Measurements from ENCODE around the gene FFAR4.

Gene FFAR4

DNA sequence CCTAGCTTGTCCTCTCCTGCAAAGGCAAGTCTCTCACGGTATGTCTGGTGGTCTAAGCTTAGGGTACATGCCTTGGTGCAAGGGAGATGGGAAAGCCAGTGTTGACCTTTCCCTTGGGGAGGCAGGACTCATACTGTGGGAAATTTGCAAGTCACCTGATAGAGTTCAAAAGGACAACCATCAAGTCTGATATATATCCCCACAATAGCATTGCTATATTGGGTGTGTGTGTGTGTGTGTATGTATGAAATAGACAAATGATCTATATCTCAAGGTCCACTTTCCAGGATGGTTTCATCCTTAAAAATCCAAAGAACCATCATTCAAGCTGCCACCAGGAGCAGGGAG lies 12.2 kb upstream of the FFAR4 start:
- Histone ChIP-seq H3K27me3 (ENCODE audit: control insufficient read depth in 1 of 2, insufficient read depth in 1 of 2, low read length in 2 of 2) (peaks cover 0 to 22% of the 10 kb centered on the region in 2 experiments), H3K4ac (ENCODE audit: low read depth in 1 of 2, low read length in 2 of 2) (no peak overlapping the region)

DNA sequence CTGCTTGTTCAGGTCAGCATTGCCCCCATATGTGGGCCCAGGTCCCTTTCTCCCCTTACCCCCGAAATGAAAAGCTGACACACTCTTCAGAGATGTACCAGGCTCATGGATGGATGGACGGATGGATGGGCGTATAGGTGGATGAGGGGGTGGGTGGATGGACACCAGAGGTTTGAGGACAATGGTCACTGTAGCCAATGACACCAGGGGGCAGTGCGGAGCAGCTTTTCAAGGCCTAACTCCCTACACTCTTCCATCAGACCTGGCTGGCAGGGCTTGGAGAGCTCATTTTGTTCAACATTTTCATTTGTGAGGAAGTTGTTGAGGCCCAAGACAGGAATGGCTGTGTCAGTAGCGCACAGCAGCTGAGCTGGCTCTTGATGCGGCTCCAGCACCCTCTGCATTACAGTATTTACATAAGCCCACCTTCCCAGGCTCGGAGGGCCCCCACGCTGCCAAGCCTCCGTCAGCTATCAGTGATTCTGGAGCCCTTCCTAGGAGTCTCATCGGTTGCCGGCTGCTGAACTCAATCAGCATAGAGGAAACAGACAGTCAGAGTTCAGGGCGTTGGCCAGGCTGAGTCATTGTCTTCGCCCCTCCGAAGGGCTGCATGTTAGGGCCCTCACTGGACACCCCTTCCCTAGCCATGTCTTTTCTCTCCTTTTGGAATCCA lies 11.6 kb upstream of the FFAR4 start:
- Histone ChIP-seq H3K9ac (ENCODE audit: low read length) (peak overlapping the region; percentile 20), H2AK5ac (ENCODE audit: low read length, severe bottlenecking) (no peak overlapping the region), H3K23ac (ENCODE audit: low read length in 2 of 2) (no peak overlapping the region), H3K4ac (ENCODE audit: low read depth in 1 of 2, low read length in 2 of 2) (no peak overlapping the region), H4K91ac (ENCODE audit: low read length) (no peak overlapping the region), H3K4me2 (ENCODE audit: low read length, poor library complexity, severe bottlenecking) (no peak overlapping the region), H3K4me1 (ENCODE audit: control insufficient read depth, insufficient read depth, low read depth, low read length) (peaks cover 3% of the 10 kb centered on the region), H2BK15ac (ENCODE audit: low read depth, poor library complexity, severe bottlenecking) (no peak overlapping the region), H2BK12ac (ENCODE audit: low read length in 2 of 2) (no peak overlapping the region), H3K27ac (ENCODE audit: low read length, poor library complexity, severe bottlenecking) (no peak overlapping the region), H2AFZ (ENCODE audit: low read depth, low read length) (no peak overlapping the region), H3K36me3 (ENCODE audit: control insufficient read depth in 1 of 2, insufficient read depth in 2 of 2, low read depth in 1 of 2, low read length in 2 of 2) (no peaks in the 10 kb centered on the region), H3K9me3 (ENCODE audit: control insufficient read depth, low read length) (no peaks in the 10 kb centered on the region), H3K4me3 (ENCODE audit: insufficient read depth in 1 of 2, low read depth in 1 of 2, low read length in 2 of 2) (no peak overlapping the region), H3K79me1 (replicated peaks; ENCODE audit: low read length, poor library complexity, severe bottlenecking) (no peaks in the 10 kb centered on the region), H3K27me3 (ENCODE audit: control insufficient read depth in 1 of 2, insufficient read depth in 1 of 2, low read length in 2 of 2) (peaks cover 0 to 22% of the 10 kb centered on the region in 2 experiments), H3K14ac (ENCODE audit: low read length in 2 of 2) (no peak overlapping the region), H4K8ac (ENCODE audit: low read length) (no peak overlapping the region), H2BK120ac (ENCODE audit: low read depth, low read length) (no peak overlapping the region), H2BK5ac (ENCODE audit: low read depth, low read length, poor library complexity, severe bottlenecking) (no peak overlapping the region), H3K18ac (ENCODE audit: low read depth in 1 of 2, low read length in 2 of 2) (peak overlapping the region in 1 of 2 experiments; percentile 24)
- DNase-seq = peak; percentile 69
- 52% methylated on average over 10 of the region's 14 CpGs for whole genome bisulfite sequencing

More for the DNA sequence above, 12.2 kb upstream of the FFAR4 start:
- Histone ChIP-seq H3K79me1 (replicated peaks; ENCODE audit: low read length, poor library complexity, severe bottlenecking) (no peaks in the 10 kb centered on the region), H2BK120ac (ENCODE audit: low read depth, low read length) (no peak overlapping the region), H3K23ac (ENCODE audit: low read length in 2 of 2) (no peak overlapping the region), H3K4me2 (ENCODE audit: low read length, poor library complexity, severe bottlenecking) (no peak overlapping the region), H4K8ac (ENCODE audit: low read length) (no peak overlapping the region), H3K4me1 (ENCODE audit: control insufficient read depth, insufficient read depth, low read depth, low read length) (peaks cover 3% of the 10 kb centered on the region), H2BK12ac (ENCODE audit: low read length in 2 of 2) (no peak overlapping the region), H2BK5ac (ENCODE audit: low read depth, low read length, poor library complexity, severe bottlenecking) (no peak overlapping the region), H3K27ac (ENCODE audit: low read length, poor library complexity, severe bottlenecking) (no peak overlapping the region), H2BK15ac (ENCODE audit: low read depth, poor library complexity, severe bottlenecking) (no peak overlapping the region), H2AFZ (ENCODE audit: low read depth, low read length) (no peak overlapping the region), H2AK5ac (ENCODE audit: low read length, severe bottlenecking) (no peak overlapping the region), H4K91ac (ENCODE audit: low read length) (no peak overlapping the region), H3K14ac (ENCODE audit: low read length in 2 of 2) (no peak overlapping the region), H3K9me3 (ENCODE audit: control insufficient read depth, low read length) (no peaks in the 10 kb centered on the region), H3K9ac (ENCODE audit: low read length) (no peak overlapping the region), H3K36me3 (ENCODE audit: control insufficient read depth in 1 of 2, insufficient read depth in 2 of 2, low read depth in 1 of 2, low read length in 2 of 2) (no peaks in the 10 kb centered on the region), H3K4me3 (ENCODE audit: insufficient read depth in 1 of 2, low read depth in 1 of 2, low read length in 2 of 2) (no peak overlapping the region), H3K18ac (ENCODE audit: low read depth in 1 of 2, low read length in 2 of 2) (no peak overlapping the region)
- DNase-seq = no peak
- 81% methylated on average over 1 of the region's 1 CpG for WGBS

DNA sequence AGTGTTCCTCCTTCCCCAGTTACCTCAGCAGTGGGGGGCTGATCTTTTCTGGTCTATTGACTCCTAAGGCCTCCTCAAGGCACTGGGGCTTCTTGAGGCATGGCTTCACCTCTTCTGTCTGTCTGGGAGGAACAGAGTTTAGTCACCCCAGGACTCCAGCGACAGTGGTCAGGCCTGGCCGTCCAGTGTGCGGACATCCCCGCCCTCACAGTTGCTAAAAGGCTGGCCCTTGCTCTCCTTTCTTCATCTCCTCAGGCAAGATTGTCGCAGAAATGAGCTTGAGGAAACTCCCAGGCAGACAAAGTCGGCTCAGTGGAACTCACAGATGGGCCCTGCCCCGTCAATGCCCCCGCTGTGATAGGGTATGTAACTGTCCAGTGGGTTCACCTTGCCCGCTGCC lies 7.0 kb upstream of the FFAR4 start:
- 93% methylated on average over 9 of the region's 9 CpGs for WGBS
- no peak for DNase-seq

DNA sequence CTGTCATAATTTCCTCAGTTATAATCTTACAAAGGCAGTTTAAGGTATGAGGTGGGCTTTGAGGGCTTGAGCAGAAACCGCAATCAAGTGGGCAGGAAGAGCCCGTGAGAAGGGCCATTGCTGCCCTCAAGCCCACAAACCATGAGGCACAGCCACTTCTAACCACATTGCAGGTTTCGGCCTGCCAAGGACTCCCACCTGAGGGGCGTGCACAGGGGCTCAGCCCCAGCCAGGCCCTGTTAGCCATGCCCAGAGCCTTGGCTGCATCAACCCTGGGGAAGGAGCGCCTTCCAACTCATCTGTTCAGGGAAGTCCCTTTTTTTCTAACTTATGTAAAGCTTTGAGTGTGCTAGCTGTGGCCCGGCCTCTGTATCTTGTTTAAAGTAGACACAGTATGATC lies 5.9 kb upstream of the FFAR4 start:
- no peak for DNase-seq
- Histone ChIP-seq H2AFZ (ENCODE audit: low read depth, low read length) (no peak overlapping the region), H3K4me1 (ENCODE audit: control insufficient read depth, insufficient read depth, low read depth, low read length) (no peaks in the 10 kb centered on the region), H3K27me3 (ENCODE audit: control insufficient read depth in 1 of 2, insufficient read depth in 1 of 2, low read length in 2 of 2) (peaks cover 17 to 64% of the 10 kb centered on the region in 2 experiments), H3K27ac (ENCODE audit: low read length, poor library complexity, severe bottlenecking) (no peak overlapping the region), H3K79me1 (replicated peaks; ENCODE audit: low read length, poor library complexity, severe bottlenecking) (no peaks in the 10 kb centered on the region), H4K91ac (ENCODE audit: low read length) (no peak overlapping the region), H2BK15ac (ENCODE audit: low read depth, poor library complexity, severe bottlenecking) (no peak overlapping the region), H2AK5ac (ENCODE audit: low read length, severe bottlenecking) (no peak overlapping the region), H2BK120ac (ENCODE audit: low read depth, low read length) (no peak overlapping the region), H4K8ac (ENCODE audit: low read length) (no peak overlapping the region), H2BK5ac (ENCODE audit: low read depth, low read length, poor library complexity, severe bottlenecking) (no peak overlapping the region), H3K23ac (ENCODE audit: low read length in 2 of 2) (no peak overlapping the region), H3K9ac (ENCODE audit: low read length) (no peak overlapping the region), H3K14ac (ENCODE audit: low read length in 2 of 2) (peak overlapping the region in 1 of 2 experiments; percentile 39), H3K18ac (ENCODE audit: low read depth in 1 of 2, low read length in 2 of 2) (no peak overlapping the region), H3K4ac (ENCODE audit: low read depth in 1 of 2, low read length in 2 of 2) (no peak overlapping the region), H3K9me3 (ENCODE audit: control insufficient read depth, low read length) (no peaks in the 10 kb centered on the region), H2BK12ac (ENCODE audit: low read length in 2 of 2) (no peak overlapping the region), H3K4me3 (ENCODE audit: insufficient read depth in 1 of 2, low read depth in 1 of 2, low read length in 2 of 2) (no peak overlapping the region), H3K36me3 (ENCODE audit: control insufficient read depth in 1 of 2, insufficient read depth in 2 of 2, low read depth in 1 of 2, low read length in 2 of 2) (no peaks in the 10 kb centered on the region), H3K4me2 (ENCODE audit: low read length, poor library complexity, severe bottlenecking) (no peak overlapping the region)
- WGBS = 91% methylated on average over 6 of the region's 6 CpGs

More for the DNA sequence above, 7.0 kb upstream of the FFAR4 start:
- Histone ChIP-seq H3K9me3 (ENCODE audit: control insufficient read depth, low read length) (no peaks in the 10 kb centered on the region), H3K18ac (ENCODE audit: low read depth in 1 of 2, low read length in 2 of 2) (no peak overlapping the region), H3K4me1 (ENCODE audit: control insufficient read depth, insufficient read depth, low read depth, low read length) (peaks cover 3% of the 10 kb centered on the region), H3K9ac (ENCODE audit: low read length) (no peak overlapping the region), H4K8ac (ENCODE audit: low read length) (no peak overlapping the region), H3K4me3 (ENCODE audit: insufficient read depth in 1 of 2, low read depth in 1 of 2, low read length in 2 of 2) (no peak overlapping the region), H3K27ac (ENCODE audit: low read length, poor library complexity, severe bottlenecking) (no peak overlapping the region), H3K79me1 (replicated peaks; ENCODE audit: low read length, poor library complexity, severe bottlenecking) (no peaks in the 10 kb centered on the region), H3K4ac (ENCODE audit: low read depth in 1 of 2, low read length in 2 of 2) (no peak overlapping the region), H2BK5ac (ENCODE audit: low read depth, low read length, poor library complexity, severe bottlenecking) (no peak overlapping the region), H2AK5ac (ENCODE audit: low read length, severe bottlenecking) (no peak overlapping the region), H3K36me3 (ENCODE audit: control insufficient read depth in 1 of 2, insufficient read depth in 2 of 2, low read depth in 1 of 2, low read length in 2 of 2) (no peaks in the 10 kb centered on the region), H2BK12ac (ENCODE audit: low read length in 2 of 2) (no peak overlapping the region), H4K91ac (ENCODE audit: low read length) (no peak overlapping the region), H3K27me3 (ENCODE audit: control insufficient read depth in 1 of 2, insufficient read depth in 1 of 2, low read length in 2 of 2) (peaks cover 7 to 55% of the 10 kb centered on the region in 2 experiments), H2BK120ac (ENCODE audit: low read depth, low read length) (no peak overlapping the region), H3K23ac (ENCODE audit: low read length in 2 of 2) (no peak overlapping the region), H2BK15ac (ENCODE audit: low read depth, poor library complexity, severe bottlenecking) (no peak overlapping the region), H2AFZ (ENCODE audit: low read depth, low read length) (no peak overlapping the region), H3K4me2 (ENCODE audit: low read length, poor library complexity, severe bottlenecking) (no peak overlapping the region), H3K14ac (ENCODE audit: low read length in 2 of 2) (no peak overlapping the region)

Data from mesenchymal stem cell (in vitro differentiated cells and primary cell).